Activated naive CD4-positive, alpha-beta T cell treated with anti-CD3 and anti-CD28 coated beads, Interleukin-2, amount 50 U/mL, for 72 hours (primary cell): ENCODE results near the gene KIAA0319L. TPM values are rescaled to one million over a fixed set of nuclear protein-coding genes. Genes with fewer than 3 reads are reported as not detected.
A peak's percentile ranks its signal among the peaks of the same experiment; 100 is the strongest.

Source experiments
- ATAC-seq, 2 donors: fragments of 150-1000 bp; cut with Tn5 transposase; 2 replicates each; pipeline ENCODE4 v1.10.0; 2021; ENCODE audit warnings: mild to moderate bottlenecking in 2 of 2, moderate library complexity in 2 of 2
- DNase-seq, 2 donors: peaks; one replicate each; pipeline ENCODE4 v3.0.0; 2021 to 2022; ENCODE audit warnings: low spot score in 2 of 2
- H3K27ac Mint-ChIP-seq, 2 donors: one replicate each; pipeline ENCODE4 v1.8.0; 2022; ENCODE audit warnings: mild to moderate bottlenecking in 2 of 2, mixed read lengths in 2 of 2
- H3K36me3 Mint-ChIP-seq, 2 donors: one replicate each; pipeline ENCODE4 v1.8.0; 2022; ENCODE audit warnings: mixed read lengths in 2 of 2
- H3K9me3 Mint-ChIP-seq, 2 donors: one replicate each; pipeline ENCODE4 v1.8.0; 2022; ENCODE audit warnings: mixed read lengths in 2 of 2
- total RNA-seq, 2 donors: library from RNA; stranded (reverse); gene quantifications; one replicate each; pipeline ENCODE4 v1.2.3, GENCODE V29; 2022

Gene KIAA0319L
- total RNA-seq, 2 donors from 2014 or later: 38.1 to 41.0 TPM

- no peak for ATAC-seq
- no peak for DNase-seq
- peaks cover 0 to 23% of the 10 kb centered on the region in 2 donors for H3K36me3 Mint-ChIP-seq
- H3K9me3 Mint-ChIP-seq: peaks cover 0 to 5% of the 10 kb centered on the region in 2 donors
- peak overlapping the region in 1 of 2 donors; percentile 46 for H3K27ac Mint-ChIP-seq
These were observed 123.5 kb downstream of the KIAA0319L start for GRCh38 chr1:35433714-35434113.

GRCh38 chr1:35432231-35432630 is 125.0 kb downstream of the KIAA0319L start:
- no peak for DNase-seq
- Mint-ChIP-seq H3K36me3 (peaks cover 0 to 23% of the 10 kb centered on the region in 2 donors), H3K27ac (peak overlapping the region in 1 of 2 donors; percentile 95), H3K9me3 (peaks cover 0 to 5% of the 10 kb centered on the region in 2 donors)
- no peak for ATAC-seq

GRCh38 chr1:35431173-35431599 is 126.0 kb downstream of the KIAA0319L start:
- Mint-ChIP-seq H3K27ac (peak overlapping the region; percentile 42 to 90), H3K9me3 (peaks cover 0 to 5% of the 10 kb centered on the region in 2 donors), H3K36me3 (peaks cover 0 to 23% of the 10 kb centered on the region in 2 donors)
- ATAC-seq: peak; percentile 65 to 79
- no peak for DNase-seq

GRCh38 chr1:35430762-35431161 is 126.4 kb downstream of the KIAA0319L start:
- H3K9me3 Mint-ChIP-seq: peaks cover 0 to 5% of the 10 kb centered on the region in 2 donors
- peaks cover 0 to 23% of the 10 kb centered on the region in 2 donors for H3K36me3 Mint-ChIP-seq
- DNase-seq (no peak), ATAC-seq (no peak)
- peak overlapping the region; percentile 42 to 75 for H3K27ac Mint-ChIP-seq

DNA sequence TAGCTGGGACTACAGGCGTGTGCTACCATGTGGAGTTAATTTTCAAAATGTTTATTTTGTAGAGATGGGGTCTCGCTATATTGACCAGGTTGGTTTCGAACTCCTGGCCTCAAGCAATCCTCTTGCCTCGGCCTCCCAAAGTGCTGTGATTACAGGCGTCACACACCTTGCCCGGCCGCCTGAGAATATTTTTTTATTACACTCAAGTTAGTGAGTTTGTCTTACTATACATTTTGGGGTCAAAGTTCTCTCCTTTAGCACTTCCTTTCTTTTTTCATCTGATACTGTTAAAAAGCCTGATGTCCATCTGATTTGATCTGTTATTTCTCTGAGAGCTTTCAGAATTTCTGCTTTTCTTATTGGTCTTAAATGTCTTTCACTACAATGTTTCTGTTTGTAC is 128.8 kb downstream of the KIAA0319L start:
- DNase-seq: no peak
- no peak overlapping the region for H3K27ac Mint-ChIP-seq
- no peak for ATAC-seq
- H3K9me3 Mint-ChIP-seq: peaks cover 0 to 5% of the 10 kb centered on the region in 2 donors
- peaks cover 0 to 23% of the 10 kb centered on the region in 2 donors for H3K36me3 Mint-ChIP-seq

GRCh38 chr1:35426097-35426586 is 131.1 kb downstream of the KIAA0319L start:
- ATAC-seq (no peak), DNase-seq (no peak)
- peaks cover 0 to 9% of the 10 kb centered on the region in 2 donors for H3K36me3 Mint-ChIP-seq
- no peak overlapping the region for H3K27ac Mint-ChIP-seq
- peaks cover 0 to 5% of the 10 kb centered on the region in 2 donors for H3K9me3 Mint-ChIP-seq

DNA sequence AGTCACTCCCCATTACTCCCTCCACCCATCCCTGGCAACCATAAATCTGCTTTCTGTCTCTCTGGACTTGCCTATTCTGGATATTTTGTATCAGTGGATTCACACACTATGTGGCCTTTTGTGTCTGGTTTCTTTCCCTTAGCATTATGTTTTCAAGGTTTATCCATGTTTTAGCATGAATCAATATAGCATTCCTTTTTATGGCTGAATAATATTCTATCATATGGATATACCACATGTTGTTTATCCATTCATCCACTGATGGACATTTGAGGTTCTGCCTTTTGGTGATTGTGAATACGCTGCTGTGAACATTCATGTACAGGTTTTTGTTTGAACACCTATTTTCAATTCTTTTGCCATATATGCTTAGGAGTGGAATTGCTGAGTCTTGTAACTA is 148.3 kb downstream of the KIAA0319L start:
- Mint-ChIP-seq H3K9me3 (no peaks in the 10 kb centered on the region), H3K36me3 (peaks cover 10 to 23% of the 10 kb centered on the region in 2 donors), H3K27ac (no peak overlapping the region)
- DNase-seq (no peak), ATAC-seq (no peak)

- DNase-seq (no peak), ATAC-seq (no peak)
- Mint-ChIP-seq H3K27ac (no peak overlapping the region), H3K36me3 (peaks cover 10 to 23% of the 10 kb centered on the region in 2 donors), H3K9me3 (no peaks in the 10 kb centered on the region)
These were observed 149.5 kb downstream of the KIAA0319L start for GRCh38 chr1:35407743-35408142.

DNA sequence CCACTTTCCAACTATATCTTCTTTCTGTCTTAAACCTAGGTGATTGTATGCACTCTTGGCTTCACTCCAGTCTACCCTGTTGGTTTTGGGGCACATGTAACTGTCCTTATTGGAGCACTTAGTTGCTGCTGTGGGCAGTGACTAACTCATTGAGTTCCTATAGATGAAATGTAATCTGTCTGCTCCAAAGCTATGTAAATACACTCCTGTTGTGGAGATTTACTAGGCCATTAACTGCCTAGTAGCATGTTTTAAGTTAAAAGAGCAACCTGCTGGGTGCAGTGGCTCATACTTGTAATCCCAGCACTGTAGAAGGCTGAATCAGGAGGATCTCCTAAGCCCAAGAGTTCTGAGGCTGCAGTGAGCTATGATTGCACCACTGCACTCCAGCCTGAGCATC is 151.1 kb downstream of the KIAA0319L start:
- Mint-ChIP-seq H3K9me3 (no peaks in the 10 kb centered on the region), H3K27ac (peak overlapping the region in 1 of 2 donors; percentile 44), H3K36me3 (peaks cover 10 to 31% of the 10 kb centered on the region in 2 donors)
- no peak for ATAC-seq
- DNase-seq: no peak

- DNase-seq: no peak
- ATAC-seq: no peak
- Mint-ChIP-seq H3K27ac (no peak overlapping the region), H3K36me3 (peaks cover 8 to 32% of the 10 kb centered on the region in 2 donors), H3K9me3 (no peaks in the 10 kb centered on the region)
These were observed 156.2 kb downstream of the KIAA0319L start for GRCh38 chr1:35401049-35401448.

DNA sequence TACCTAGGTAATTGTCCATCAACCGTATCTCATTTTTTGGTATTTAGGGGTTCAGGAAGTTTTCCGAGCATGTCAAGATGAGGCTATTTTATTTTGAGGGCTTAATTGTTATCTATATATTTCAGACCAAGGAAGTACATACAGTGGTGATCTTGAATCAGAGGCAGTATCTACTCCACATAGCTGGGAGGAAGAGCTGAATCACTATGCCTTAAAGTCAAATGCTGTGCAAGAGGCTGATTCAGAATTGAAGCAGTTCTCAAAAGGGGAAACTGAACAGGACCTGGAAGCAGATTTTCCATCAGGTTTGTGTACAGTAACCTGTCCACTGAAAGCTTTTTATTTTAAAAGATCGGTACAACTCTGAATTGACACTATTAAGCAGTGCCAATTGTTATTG is 158.5 kb downstream of the KIAA0319L start:
- peak overlapping the region in 1 of 2 donors; percentile 50 for H3K27ac Mint-ChIP-seq
- DNase-seq (no peak), ATAC-seq (peak; percentile 53 to 68)
- H3K36me3 Mint-ChIP-seq: peaks cover 6 to 27% of the 10 kb centered on the region in 2 donors
- H3K9me3 Mint-ChIP-seq: no peaks in the 10 kb centered on the region

DNA sequence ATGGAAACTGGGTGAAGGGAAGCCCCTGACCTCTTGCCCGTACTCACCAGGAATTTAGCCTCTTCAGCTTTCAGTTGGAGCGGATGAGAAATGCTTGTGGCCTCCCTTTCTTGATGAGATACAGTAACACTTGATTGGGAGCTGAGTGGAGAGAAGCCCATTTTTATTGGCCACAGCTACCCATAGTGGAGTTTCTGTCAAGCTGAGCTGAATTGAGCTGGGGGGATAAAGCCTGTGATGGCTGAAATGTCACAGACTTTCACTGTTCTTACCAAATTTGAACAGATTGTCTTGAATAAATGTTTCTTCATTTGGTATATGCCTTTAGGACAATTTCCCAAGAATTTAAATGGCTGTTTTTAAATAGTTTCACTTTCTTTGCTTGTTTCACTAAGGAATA is 162.8 kb downstream of the KIAA0319L start:
- Mint-ChIP-seq H3K27ac (no peak overlapping the region), H3K9me3 (no peaks in the 10 kb centered on the region), H3K36me3 (peaks cover 10 to 16% of the 10 kb centered on the region in 2 donors)
- no peak for ATAC-seq
- no peak for DNase-seq

GRCh38 chr1:35390600-35391494 is 166.4 kb downstream of the KIAA0319L start:
- DNase-seq (no peak), ATAC-seq (no peak)
- Mint-ChIP-seq H3K36me3 (peaks cover 4 to 6% of the 10 kb centered on the region in 2 donors), H3K27ac (peak overlapping the region; percentile 68 to 70), H3K9me3 (no peaks in the 10 kb centered on the region)

DNA sequence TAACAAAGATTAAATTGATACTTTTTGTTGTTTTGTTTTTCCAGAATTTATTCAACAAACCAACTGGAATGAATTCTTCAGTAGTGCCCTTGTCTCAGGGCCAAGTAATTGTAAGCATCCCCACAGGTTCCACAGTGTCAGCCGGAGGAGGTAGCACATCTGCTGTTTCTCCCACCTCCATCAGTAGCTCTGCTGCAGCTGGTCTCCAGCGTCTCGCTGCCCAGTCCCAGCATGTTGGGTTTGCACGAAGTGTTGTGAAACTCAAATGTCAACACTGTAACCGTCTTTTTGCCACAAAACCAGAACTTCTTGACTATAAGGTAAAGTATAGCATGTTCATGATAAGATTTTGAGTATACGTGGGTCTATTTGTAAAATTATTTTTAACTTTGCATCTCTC is 170.2 kb downstream of the KIAA0319L start:
- Mint-ChIP-seq H3K27ac (no peak overlapping the region), H3K36me3 (peaks cover 4 to 6% of the 10 kb centered on the region in 2 donors), H3K9me3 (no peaks in the 10 kb centered on the region)
- no peak for DNase-seq
- ATAC-seq: no peak

GRCh38 chr1:35386290-35386689 is 170.9 kb downstream of the KIAA0319L start:
- DNase-seq: no peak
- peaks cover 4 to 6% of the 10 kb centered on the region in 2 donors for H3K36me3 Mint-ChIP-seq
- ATAC-seq: no peak
- no peaks in the 10 kb centered on the region for H3K9me3 Mint-ChIP-seq
- peak overlapping the region in 1 of 2 donors; percentile 51 for H3K27ac Mint-ChIP-seq
